H1 (cell line): ENCODE results near the gene KCNJ9. TPM values are rescaled to one million over a fixed set of nuclear protein-coding genes. Genes with fewer than 3 reads are reported as not detected.

Experiments used
- KDM5A ChIP-seq: fragments of 200-600 bp; IDR thresholded peaks from 2 replicates; pipeline ENCODE4 v1.7.1; 2012; ENCODE audit warnings: mild to moderate bottlenecking, low read length, inconsistent platforms, mixed read lengths
- RAD21 ChIP-seq, 2 experiments: IDR thresholded peaks in 1 of 2; conservative IDR thresholded peaks in 1 of 2; 2 replicates each; pipeline ENCODE4 v1.6.1; 2011; ENCODE audit warnings: low read depth in 2 of 2, low read length in 2 of 2, improper control_type of control experiment in 1 of 2, inconsistent platforms in 1 of 2, mild to moderate bottlenecking in 1 of 2, moderate library complexity in 1 of 2
- polyA plus RNA-seq, 7 experiments: library from polyadenylated mRNA; depleted of rRNA in 3 of 7; stranded (reverse) in 5 of 7; unstranded in 2 of 7; fragments of >200 nt in 5 of 7; fragments of 200-250 nt in 2 of 7; gene quantifications; 1 replicate in 5 of 7; 2 replicates in 1 of 7; 4 replicates in 1 of 7; pipeline versions ENCODE4 v1.2.1 to v1.2.3, GENCODE V29; 2011 to 2013; ENCODE audit warnings: missing spikeins in 2 of 7, mixed read lengths in 2 of 7
- total RNA-seq: library from RNA; stranded (reverse); fragmentation: NEBNext Ultra II Directional; extraction: Animal tissue kit (Norgen Biotek cat#: 25700); gene quantifications from 2 replicates; pipeline ENCODE4 v1.2.1, GENCODE V29; 2021

KCNJ9 gene
- total and polyA plus RNA-seq, 2 of the 8 experiments (the other 6 are each of a cell fraction or from before 2014, with no cell fraction given), result 0.02 to 0.13 TPM

- TF ChIP-seq KDM5A (no peak), RAD21 (IDR thresholded peaks at IDR 0.05 in 1 of 2, conservative IDR thresholded peaks at IDR 0.05 in 1 of 2; ENCODE audit: low read depth in 2 of 2, low read length in 2 of 2) (0 out of 4 replicates have a peak, but pooled peaks of 1 of the 2 experiments have one; percentile 3)
- TF ChIP-seq, all 59 proteins: peak for 8
Observed at GRCh38 chr1:160098852-160099561, 17.7 kb downstream of the KCNJ9 start (continued).
